Measurements from ENCODE around the gene MEAK7.

Gene MEAK7

GRCh38 chr16:84504420-84505248 lies at the start of gene MEAK7:
MEAK7 (minus strand) TSS chr16:84504659; CDS start chr16:84498086, 6,573 bp downstream.
- peak; percentile 99 to 100 for DNase-seq

- DNase-seq: peak; percentile 64 to 65
Measured at GRCh38 chr16:84553873-84554399, 49.5 kb upstream of the MEAK7 start.

GRCh38 chr16:84552135-84552534 lies 47.7 kb upstream of the MEAK7 start:
- DNase-seq: peak; percentile 35 to 42

GRCh38 chr16:84550096-84550495 lies 45.6 kb upstream of the MEAK7 start:
- DNase-seq: peak; percentile 33 to 35

GRCh38 chr16:84548971-84549844 lies 44.7 kb upstream of the MEAK7 start:
- DNase-seq: peak; percentile 74 to 75

- DNase-seq: peak in 1 of 2 experiments; percentile 69
Measured at GRCh38 chr16:84548508-84548907, 44.0 kb upstream of the MEAK7 start.

GRCh38 chr16:84547546-84548061 lies 43.1 kb upstream of the MEAK7 start:
- peak; percentile 61 to 62 for DNase-seq

- no peak for DNase-seq
Measured at GRCh38 chr16:84546669-84547545, 42.4 kb upstream of the MEAK7 start.

GRCh38 chr16:84545114-84545737 lies 40.8 kb upstream of the MEAK7 start:
- no peak for DNase-seq

GRCh38 chr16:84544031-84544773 lies 39.7 kb upstream of the MEAK7 start:
- peak; percentile 45 to 49 for DNase-seq

- no peak for DNase-seq
Measured at GRCh38 chr16:84543253-84543652, 38.8 kb upstream of the MEAK7 start.

GRCh38 chr16:84541999-84542817 lies 37.7 kb upstream of the MEAK7 start:
- no peak for DNase-seq

GRCh38 chr16:84540194-84540593 lies 35.7 kb upstream of the MEAK7 start:
- DNase-seq: no peak

GRCh38 chr16:84538222-84538840 lies 33.9 kb upstream of the MEAK7 start:
- no peak for DNase-seq

GRCh38 chr16:84537491-84538151 lies 33.2 kb upstream of the MEAK7 start:
- no peak for DNase-seq

- DNase-seq: no peak
Measured at GRCh38 chr16:84535851-84536250, 31.4 kb upstream of the MEAK7 start.

GRCh38 chr16:84535408-84535807 lies 30.9 kb upstream of the MEAK7 start:
- no peak for DNase-seq

GRCh38 chr16:84534815-84535214 lies 30.4 kb upstream of the MEAK7 start:
- no peak for DNase-seq

All from activated T-cell treated with anti-CD3 and anti-CD28 coated beads, Interleukin-2, amount 50 U/mL, for 48 hours (primary cell).